Endothelial cell of hepatic sinusoid (primary cell): ENCODE measurements around the gene ANKRD16.
"Not testable (repeated sequence)": the region's sequence is repeated elsewhere in the genome, so short reads cannot be mapped to it uniquely, and the experiment has no call there.

ENCODE experiments used
- in situ Hi-C: cut with HindIII; loops from 2 replicates; pipeline ENCODE4 v1.10.0; 2017; ENCODE audit warnings: low sequenced_read_pairs

The ANKRD16 gene

DNA sequence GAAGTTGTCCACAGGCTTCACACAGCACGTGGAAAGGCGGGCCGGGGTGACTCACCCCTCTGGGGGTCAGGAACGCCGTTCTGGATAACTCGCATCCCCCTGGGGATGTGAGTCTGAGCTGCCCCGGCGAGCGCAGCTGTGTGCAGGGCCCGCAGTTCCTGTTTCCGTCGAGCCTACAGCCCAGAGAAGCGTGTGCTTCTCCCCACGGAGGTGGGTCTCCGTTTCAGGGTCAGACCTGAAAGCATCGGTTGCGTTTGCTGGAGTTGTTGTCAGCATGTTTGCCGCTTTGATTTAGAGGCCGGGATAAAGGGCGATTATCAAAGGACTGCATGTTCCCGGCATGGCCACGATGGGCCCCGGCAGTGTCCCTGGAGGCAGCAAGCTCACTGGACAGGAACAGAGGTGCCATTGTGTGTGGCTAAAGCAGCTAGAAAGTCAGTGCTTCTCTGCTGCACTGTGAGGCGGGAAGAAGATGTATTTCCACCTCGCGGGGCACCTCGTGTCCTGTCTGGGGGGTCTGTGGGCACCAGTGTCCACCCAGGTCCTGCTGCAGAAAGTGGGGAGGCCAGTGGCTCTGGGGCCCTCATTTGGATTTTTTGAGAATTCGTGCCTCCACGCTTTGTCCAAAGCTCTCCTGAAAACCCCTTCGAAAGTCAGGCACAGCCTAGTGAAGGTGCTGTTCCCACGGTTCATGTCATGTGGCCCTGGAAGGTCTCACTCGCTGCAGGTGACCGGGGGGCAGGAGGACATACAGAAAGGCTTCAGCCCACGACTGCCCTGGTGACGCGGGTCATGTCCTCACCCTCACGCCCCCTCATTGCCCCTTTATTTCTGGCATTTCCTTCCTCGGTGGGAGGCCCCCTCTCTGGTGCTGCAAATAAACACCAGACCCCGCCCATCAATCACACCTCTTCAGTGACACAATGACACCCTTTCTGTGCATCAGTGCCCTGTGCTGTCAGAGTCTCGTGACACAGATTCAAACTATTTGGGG is 49.1 kb downstream of the ANKRD16 start:
- in situ Hi-C loops, result no loop called here

DNA sequence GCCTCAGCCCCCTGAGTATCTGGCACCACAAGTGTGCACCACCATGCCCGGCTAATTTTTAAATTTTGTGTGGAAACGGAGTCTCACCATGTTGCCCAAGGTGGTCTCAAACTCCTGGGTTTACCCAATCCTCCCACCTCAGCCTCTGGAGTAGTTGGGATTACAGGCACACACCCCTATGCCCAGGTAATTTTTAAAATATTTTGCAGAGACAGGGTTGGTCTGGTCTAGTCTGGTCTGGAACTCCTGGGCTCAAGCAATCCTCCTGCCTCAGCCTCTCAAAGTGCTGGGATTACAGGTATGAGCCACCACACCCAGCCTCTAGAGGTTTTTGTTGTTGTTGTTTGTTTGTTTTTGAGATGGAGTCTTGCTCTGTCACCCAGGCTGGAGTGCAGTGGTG is 53.5 kb downstream of the ANKRD16 start:
- in situ Hi-C loops, result not testable (repeated sequence)

DNA sequence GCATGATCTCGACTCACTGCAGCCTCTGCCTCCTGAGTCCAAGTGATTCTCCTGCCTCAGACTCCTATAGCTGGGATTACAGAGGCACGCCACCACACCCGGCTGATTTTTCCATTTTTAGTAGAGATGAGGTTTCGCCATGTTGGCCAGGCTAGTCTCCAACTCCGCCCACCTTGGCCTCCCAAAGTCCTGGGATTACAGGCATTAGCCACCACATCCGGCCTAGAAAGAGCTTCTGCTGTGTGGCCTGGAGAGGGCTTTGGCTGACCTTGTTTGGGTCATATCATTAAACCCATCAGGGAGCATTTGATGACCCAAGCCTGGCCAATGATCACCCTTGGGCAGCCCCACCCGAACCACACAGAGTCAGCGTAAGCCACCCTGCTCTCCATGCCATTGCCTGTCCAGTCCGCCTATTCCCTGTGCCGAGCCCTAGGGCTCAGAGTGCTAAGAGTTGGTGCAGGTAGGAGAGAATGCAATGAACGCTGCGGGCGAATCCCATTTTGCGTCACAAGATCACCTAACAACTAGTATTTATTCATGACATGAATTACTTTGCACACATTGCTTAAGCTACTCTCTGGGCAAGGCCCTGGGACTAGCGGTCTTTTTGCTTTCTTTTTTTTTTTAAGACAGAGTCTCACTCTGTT is 54.1 kb downstream of the ANKRD16 start:
- in situ Hi-C loops, result no loop called here

DNA sequence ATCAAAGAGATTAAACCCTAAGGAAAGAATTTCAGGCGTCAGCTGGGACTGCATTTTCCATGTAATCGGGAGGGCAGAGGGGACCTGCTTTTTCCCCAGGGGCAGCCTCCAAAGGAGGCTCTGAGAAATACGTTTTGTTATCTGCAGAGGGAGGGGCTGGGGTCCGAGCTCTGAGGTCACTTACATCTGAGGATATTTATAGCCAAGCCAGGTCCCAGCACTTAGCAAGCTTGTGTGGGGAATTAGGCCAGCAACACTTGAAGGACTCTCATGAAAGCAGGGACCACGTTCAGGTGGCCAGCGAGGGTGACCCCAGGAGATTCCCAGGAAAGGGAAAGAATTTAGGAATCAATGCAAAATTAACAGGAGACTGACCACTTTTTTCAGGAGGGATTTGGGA is 55.9 kb downstream of the ANKRD16 start:
- in situ Hi-C loops, result no loop called here

DNA sequence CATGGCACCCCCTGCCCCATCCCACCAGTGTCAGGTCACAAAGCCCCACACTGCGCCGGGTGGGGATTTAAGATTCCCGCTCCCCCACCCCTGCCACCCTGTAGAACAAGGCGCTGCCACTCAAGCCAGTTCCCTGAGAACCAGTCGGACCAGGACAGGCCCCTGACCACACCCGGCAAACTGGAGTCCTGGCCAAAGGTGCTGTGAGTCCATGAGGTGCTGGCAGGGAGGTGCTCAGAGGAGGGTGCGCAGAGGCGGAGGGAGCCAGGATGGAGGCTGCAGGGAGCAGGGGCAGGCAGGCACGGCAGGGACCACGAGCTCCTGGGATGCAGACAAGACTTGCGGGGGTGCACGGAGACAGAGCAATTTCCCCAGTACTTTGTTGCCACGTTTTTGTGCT is 56.7 kb downstream of the ANKRD16 start:
- in situ Hi-C loops, result no loop called here

DNA sequence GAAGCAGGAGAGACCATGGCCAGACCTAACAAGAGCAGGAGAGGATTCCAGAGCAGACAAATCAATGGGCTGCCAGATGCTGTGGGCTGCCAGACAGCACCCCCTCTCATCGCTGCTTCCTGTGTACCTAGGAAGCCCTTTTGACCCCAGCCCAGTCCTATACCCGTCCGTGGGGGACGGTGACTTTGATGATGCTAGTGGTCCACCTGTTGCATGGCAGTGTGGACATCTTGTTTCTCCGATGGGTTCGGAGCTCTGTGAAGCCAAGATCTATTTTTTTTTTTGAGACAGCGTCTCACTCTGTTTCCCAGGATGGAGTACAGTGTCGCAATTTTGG is 58.3 kb downstream of the ANKRD16 start:
- in situ Hi-C loops, result no loop called here

DNA sequence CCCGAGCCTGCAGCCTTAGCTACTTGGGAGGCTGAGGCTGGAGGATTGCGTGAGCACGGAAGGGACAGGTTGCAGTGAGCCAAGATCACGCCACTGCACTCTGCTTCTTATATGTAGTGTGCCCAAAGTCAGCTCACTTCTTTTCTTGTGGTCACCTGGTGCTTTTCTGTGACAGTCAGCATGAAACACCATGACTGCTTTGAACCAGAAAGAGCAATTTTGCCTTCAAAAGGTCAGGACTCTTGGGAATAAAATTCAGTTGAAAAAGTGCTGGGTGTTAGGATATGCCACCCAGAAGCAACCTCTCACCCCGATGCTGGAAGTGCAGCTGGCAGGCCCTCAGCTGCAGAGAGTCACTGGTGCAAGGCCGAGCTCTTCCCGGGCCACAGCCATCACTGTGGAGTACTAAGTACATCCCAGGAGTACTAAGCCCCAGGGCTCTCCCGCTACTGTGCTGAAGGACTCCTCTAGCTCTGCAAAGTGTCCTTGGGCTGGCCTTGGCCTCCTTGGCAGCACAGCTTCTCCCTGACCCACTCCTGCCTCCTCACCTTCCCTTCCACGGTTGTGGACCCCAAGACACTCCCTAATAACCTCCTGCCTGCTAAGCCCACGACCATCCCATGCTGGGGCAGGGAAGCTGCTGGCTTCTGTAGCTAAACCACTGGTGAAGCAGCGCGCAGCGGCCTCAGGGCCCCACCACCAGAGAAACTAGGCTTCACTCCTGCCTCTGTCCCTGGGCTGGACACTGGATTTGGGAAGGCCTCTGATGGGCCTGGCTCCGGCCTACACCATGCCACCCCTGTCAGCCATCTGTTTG is 58.9 kb downstream of the ANKRD16 start:
- in situ Hi-C loops, result no loop called here

DNA sequence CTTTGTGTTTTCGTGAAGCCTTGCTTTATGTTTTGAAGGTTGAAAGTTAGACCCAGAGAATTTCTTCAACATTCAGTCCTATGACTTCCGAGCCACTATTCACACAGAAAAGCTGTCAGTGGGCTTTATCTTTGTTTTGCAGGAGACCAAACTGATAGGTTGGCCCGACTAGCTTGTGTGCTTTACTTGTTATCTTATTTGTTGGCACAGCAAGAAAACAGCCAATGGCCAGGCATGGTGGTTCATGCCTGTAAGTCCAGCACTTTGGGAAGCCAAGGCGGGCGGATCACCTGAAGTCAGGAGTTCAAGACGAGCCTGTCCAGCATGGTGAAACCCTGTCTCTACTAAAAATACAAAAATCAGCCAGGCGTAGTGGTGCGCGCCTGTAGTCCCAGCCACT is 60.4 kb downstream of the ANKRD16 start:
- in situ Hi-C loops, result no loop called here

DNA sequence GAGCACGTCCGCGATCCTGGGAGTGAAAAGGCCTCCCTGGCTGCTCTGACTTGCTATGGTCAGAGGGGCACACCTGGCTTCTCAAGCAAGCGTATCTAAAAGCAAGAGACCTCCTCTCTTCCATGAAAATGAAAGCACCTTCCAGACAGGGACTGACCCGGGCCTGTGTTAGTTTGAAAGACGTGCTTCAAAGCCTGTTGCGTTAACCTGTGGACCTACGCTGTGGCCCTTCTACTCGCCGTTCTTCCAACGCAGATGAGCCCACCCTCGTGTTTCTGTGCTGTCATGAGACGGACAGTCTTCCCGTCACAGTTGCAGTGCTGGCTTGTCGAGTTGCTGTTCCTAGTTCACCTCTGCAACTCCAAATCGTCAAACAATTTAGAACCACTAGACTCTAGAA is 61.0 kb downstream of the ANKRD16 start:
- in situ Hi-C loops, result no loop called here

DNA sequence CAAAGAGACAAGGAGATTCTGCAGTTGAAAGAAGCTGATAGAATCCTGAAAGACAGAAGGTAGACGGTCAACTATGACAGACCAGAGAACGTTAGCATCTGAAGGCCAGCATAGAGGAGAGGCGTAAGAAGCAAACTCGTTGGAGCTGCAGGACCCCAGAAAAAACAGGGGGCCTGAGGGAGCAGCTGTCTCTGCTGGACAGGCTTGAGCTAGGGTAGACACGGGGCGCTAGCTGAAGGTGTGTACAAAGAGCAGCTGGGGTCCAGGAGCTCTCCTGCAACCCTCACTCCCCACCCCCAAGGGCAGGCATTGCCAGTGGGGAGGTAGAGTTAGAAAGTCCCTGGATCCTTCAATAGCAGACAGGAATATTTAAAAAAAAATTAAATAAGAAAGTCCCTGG is 61.9 kb downstream of the ANKRD16 start:
- in situ Hi-C loops, result no loop called here

DNA sequence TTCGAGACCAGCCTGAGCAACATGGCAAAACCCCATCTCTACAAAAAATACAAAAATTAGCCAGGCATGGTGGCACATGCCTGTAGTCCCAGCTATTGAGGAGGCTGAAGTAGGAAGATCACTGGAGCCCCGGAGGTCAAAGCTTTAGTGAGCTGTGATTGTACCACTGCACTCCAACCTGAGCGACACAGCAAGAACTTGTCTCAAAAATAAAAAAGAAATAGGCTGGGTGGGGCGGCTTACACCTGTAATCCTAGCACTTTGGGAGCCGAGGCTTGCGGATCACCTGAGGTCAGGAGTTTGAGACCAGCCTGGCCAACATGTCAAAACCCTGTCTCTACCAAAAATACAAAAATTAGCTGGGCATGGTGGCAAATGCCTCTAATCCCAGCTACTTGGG is 63.2 kb downstream of the ANKRD16 start:
- in situ Hi-C loops, result not testable (repeated sequence)

DNA sequence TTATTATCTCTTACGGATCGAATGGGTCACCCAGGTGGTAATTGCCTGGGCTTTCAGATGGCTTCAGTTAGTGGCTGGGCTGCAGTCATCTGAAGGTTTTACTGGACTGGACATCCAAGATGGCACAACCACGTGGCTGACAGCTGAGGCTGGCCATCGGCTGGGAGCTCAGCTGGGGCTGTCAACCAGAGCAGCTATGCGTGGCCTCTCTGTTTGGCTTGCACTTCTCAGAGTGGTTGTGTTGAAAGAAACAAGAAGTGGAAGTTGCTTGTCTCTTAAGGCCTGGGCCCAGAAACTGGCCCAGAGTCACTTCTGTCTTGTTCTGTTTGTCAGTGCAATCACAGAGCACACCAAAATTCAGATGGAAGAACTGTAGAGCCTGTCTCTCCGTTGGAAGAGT is 70.8 kb downstream of the ANKRD16 start:
- in situ Hi-C loops, result no loop called here

DNA sequence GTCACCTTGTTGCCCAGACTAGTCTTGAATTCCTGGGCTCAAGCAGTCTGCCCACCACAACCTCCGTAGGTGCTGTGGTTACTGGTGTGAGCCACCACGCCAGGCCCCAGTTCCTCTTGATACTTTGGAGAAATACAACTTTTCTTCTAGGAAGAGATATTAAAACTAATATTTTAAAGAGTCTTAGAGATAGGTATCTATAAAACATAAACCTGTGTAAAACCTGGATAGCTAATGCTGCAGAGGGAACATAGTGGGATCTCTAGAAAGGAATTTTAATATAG is 71.7 kb downstream of the ANKRD16 start:
- in situ Hi-C loops, result no loop called here

DNA sequence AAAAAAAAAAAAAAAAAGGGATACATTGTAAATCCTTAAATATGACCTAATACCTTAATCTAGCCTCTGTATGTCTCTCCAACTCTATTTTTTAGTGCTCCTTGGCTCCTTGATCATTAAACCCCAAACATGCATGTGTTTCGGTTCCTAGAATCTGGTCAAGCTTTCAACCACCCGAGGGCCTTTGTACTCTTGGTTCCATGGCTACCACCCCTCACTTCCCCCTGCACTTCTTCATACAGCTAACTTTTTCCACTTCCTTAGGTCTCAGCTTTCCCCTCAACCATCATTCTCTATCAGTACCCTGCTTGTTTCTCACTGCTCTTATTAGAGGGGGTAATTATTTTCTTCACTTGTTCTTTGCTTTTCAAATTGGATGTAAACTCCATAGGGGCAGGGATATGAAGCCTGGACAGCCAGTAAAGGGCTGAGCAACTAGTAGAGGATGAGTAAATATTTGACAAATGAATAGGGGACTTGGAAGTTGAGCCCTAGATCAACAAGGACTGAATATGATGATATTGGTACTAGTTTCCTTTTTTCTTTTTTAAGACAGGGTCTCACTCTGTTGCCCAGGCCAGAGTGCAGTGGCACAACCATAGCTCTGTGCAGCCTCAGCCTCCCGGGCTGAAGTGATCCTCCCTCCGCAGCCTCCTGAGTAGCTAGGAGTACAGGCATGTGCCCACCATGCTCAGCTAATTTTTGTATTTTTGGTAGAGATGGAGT is 72.2 kb downstream of the ANKRD16 start:
- in situ Hi-C loops, result no loop called here

DNA sequence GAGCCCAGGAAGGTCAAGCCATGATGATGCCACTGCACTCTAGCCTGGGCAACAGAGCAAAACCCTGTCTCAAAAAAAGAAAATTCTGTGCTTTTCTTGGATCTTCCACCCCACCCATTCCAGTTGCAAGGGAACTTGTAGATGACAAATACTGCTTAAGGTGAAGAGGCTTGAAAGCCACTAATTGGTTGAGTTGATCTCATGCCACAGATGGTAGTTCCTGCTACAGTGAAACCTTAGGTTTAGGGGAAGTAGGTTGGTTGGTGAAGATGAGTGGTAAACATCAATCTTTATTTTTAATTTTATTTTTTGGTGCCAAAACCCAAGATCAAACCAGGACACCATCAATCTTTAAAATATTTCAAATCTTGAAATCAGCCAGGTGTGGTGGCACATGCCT is 73.5 kb downstream of the ANKRD16 start:
- in situ Hi-C loops, result no loop called here

DNA sequence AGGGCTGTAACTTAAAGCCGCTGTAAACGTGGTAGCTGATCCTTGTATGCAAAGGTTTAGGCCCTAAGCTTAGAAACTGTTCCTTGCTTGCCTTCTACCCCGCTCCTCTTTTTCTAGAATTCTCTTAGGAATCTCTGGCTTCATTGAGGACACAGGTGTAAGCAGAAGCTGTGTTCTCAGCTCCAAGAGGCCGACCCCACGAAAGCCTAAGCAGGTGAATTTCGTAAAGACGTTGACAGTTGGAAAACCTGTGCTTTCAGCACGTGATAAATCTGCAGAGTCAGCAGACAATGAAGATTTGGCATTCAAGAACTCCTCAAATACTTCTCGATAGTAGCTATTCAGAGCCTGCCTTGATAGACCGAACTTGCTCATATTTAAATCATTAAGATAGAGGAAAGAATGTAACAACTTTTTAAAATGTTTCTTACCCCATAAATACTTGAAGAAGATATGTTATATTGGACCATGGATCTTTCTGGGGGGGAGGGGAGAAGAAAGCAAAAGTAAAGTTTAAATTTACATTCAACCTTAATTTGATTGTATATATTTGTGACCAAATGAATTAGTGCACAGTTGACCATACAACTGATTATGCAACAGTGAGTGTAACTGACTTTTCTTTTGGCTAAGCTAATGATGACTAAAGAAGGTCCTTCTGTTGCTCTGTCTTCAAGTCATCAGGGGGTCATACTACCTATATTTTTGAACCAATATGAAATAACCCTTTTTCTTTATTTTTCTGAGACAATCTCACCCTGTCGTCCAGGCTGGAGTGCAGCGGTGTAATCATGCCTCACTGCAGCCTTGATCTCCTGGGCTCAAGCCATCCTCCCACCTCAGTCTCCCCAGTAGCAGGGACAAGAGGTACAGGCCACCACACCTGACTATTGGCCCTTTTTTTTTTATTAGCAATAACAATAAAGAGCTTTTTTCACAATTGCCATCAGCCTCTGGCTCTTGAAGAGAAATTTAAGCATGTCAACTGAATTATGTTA is 75.3 kb downstream of the ANKRD16 start:
- in situ Hi-C loops, result no loop called here

DNA sequence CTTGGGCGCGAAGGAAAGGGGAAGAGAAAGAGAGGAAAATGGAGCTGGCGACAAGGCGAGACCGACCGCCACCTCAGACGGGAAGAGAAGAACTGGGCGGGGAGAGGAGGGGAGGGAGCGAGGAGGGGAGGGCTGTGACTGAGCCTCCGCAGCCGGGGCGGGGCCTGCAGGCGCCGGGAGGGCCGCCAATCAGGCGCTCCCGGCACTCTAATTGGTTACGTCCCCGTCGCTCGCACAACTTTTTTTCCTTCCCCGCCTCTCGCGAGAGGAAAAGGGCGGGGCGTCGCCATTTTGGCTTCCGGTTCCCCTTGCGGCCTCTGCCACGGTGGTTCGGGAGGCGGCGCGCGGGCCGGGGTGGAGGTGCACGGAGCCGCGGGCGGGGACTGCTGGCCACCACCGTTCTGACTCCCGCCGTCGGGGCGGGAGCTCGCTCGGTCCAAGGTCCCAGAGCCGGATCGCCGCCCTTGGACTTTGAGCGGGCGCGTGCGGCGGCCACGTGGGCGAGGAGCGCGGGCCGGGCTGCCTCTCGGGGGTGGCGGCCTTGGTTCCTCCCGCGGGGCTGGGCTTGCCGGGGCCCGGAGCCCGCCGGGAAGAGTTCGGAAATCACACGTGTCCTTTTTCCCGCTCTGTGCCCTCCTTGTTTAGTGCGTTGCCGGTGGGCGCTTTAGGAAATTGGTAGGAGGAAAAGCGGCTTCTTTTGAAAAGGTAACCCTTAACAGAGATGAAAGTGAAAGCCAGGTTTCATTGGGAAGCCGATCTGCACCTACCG is 76.2 kb downstream of the ANKRD16 start, which contains the start of gene GDI2:
Gene GDI2 (minus strand): TSS at position 94 of the 769 bp plus-strand sequence. CDS start 176 bp downstream, outside the sequence.
- in situ Hi-C loops, result no loop called here

DNA sequence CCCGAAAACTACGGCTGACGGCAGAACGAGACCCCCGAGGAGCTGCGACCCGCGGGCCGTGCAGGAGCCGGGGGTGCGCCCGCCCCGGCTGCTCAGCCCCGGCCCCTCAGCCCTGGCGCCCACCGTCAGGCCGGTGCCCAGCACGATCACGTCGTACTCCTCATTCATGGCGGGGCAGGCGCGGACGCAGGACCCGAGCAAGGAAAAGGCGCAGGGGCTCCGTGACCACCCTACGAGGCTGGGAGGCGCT is 76.7 kb downstream of the ANKRD16 start:
- in situ Hi-C loops, result no loop called here
